GM18858 (cell line): ENCODE measurements around the gene RABEP2.
"Not testable (repeated sequence)": the region's sequence is repeated elsewhere in the genome, so short reads cannot be mapped to it uniquely, and the experiment has no call there.

Experiments used
- ATAC-seq: cut with Tn5 transposase; IDR thresholded peaks from one replicate; pipeline ENCODE4 v1.9.1; 2021; ENCODE audit not compliant: unreplicated experiment

RABEP2 gene

DNA sequence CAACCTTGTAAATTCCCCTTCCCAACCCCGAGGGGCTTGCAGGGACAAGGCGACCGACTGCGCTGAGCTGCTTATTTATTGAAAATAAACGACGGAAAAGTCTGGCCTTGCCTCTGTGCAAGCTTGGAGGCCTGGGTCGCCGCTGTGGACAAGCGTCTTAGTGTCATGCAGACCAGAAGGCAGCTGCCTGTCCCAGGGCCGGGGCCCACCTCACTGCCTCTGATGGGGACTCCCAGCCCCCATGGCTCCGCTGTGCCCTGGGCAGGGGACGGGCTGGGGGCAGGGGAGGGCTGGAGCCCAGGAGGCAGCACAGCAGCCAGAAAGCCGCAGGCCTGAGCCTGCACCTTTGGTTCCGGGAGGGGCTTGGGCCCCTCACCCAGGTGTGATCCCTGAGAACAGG lies 20.7 kb downstream of the RABEP2 start:
- no peak for ATAC-seq

DNA sequence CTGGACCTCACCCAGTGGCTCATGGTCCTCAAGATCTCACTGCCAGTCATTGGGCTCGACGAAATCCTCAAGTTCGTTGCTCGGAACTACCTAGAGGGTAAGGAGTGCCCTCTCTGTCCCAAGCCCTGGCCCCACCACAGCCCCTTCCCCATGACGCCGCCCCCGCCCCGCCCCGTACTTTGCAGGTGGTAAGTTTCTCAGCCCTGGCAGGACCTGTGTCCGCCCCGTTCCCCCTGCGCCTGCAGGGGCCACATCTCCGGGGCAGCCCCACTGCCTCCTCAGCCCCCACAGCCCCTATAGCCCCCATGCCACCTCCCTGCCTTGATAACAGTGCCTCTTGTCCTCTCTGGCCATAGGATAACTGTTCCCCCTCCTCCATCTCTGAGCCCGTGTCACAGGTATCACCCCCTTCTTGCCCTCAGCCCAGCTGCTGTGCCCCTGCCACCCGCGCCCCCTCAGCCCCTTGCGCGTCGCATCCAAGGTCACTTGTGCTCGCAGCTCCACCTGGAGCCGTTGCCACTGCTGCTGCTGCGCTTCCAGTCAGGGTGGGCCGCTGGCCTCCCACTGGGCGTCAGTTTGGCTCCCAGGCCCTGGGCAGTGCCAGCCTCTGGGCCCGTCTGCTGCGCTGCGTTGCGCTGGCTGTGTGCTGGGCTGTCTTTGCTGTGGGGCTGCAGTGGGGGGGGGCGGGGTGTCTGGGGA lies 21.5 kb downstream of the RABEP2 start:
- no peak for ATAC-seq

DNA sequence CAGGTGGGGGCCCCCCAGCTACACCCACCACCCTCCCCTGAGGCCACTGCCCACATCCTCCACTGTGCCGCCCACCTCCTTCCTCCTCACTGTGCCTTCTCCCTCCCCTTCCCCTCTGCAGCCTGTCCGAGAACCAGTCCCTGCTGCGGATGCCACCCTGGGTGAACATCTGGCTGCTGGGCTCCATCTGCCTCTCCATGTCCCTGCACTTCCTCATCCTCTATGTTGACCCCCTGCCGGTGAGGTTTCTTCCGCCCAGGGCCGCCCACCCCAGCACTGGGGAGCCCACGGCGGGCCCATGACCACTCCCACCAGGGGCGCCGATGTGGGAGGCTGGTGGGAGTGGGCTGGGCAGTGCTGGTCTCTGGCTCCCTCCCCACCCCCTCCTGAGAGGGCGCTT lies 22.1 kb downstream of the RABEP2 start:
- ATAC-seq: no peak

DNA sequence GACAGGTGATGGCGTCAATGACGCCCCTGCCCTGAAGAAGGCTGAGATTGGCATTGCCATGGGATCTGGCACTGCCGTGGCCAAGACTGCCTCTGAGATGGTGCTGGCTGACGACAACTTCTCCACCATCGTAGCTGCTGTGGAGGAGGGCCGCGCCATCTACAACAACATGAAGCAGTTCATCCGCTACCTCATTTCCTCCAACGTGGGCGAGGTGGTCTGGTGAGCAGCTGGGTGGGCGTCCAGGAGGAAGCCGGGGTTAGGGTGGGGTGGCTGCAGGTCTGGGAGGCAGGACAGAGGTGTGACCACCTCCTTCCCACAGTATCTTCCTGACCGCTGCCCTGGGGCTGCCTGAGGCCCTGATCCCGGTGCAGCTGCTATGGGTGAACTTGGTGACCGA lies 23.2 kb downstream of the RABEP2 start:
- no peak for ATAC-seq

DNA sequence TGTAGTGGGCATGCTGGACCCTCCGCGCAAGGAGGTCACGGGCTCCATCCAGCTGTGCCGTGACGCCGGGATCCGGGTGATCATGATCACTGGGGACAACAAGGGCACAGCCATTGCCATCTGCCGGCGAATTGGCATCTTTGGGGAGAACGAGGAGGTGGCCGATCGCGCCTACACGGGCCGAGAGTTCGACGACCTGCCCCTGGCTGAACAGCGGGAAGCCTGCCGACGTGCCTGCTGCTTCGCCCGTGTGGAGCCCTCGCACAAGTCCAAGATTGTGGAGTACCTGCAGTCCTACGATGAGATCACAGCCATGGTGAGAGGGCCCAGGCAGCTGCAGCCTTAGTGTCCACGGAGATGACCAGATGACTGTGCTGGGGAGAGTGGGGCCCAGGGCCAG lies 24.4 kb downstream of the RABEP2 start:
- ATAC-seq: no peak

DNA sequence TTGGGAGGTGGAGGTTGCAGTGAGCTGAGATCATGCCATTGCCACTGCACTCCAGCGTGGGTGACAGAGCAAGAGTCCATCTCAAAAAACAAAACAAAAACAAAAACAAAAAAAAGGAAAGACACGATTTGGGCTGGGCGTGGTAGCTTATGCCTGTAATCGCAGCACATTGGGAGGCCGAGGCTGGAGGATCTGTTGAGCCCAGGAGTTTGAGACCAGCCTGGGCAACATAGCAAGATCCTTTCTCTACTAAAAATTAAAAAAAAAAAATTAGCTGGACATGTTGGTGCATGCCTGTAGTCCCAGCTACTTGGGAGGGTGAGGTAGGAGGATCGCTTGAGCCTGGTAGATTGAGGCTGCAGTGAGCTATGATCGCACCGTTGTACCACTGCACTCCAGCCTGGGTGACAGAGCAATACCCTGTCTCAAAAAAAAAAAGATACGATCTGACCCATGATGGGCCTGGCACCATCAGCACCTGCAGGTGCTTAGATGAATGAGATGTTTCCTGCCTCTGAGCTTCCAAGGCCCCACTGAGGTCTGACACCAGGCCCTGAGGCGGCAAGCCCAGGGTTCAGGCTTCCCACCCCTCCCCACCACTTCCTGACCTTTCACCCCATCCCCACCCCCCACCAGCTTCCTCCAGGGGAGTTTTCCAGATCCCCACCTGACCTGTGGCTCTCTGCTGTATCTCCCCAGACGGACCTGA lies 25.0 kb downstream of the RABEP2 start:
- ATAC-seq: no peak

DNA sequence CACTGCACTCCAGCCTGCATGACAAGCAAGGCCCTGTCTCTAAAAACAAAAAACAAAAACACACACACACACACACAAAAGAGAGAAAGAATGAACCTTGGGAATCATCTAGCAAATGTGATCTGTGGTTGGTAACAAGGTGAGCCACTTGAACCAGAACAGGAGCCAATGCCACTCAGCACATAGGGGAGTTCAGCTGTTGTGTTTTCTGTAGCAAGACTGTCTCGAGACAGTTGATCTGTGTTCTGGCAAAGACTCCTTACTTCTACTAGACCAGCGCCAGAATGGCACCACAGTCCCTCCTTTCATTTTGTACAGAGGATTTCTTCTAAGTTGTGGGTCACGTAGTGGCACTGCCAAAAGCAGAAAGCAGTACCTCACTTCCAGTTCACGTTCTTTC lies 26.1 kb downstream of the RABEP2 start:
- ATAC-seq: no peak

DNA sequence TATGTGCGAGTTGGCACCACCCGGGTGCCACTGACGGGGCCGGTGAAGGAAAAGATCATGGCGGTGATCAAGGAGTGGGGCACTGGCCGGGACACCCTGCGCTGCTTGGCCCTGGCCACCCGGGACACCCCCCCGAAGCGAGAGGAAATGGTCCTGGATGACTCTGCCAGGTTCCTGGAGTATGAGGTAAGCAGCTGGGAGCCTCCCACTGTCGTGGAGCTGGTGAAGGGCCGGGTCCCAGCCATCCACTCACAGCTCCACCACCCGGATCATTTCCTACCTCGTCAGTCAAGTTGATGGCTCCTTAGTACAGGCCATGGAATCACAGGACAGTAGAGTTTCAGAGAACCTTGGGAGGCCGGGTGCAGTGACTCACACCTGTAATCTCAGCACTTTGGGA lies 26.8 kb downstream of the RABEP2 start:
- ATAC-seq: no peak

DNA sequence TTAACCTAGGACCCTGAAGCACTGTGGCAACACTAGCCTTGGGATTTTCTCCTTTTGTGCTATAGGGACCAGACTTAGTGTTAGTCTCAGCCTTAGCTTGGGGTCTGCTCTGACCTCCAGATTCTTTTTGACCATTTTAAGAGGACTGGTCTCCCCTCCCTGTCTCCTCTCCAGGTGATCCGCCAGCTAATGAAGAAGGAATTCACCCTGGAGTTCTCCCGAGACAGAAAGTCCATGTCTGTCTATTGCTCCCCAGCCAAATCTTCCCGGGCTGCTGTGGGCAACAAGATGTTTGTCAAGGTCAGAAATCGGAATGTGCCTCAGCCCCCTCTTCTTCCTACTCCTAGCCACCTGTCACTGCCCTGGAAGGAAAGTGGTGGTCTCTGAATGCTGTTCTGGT lies 27.2 kb downstream of the RABEP2 start:
- no peak for ATAC-seq

DNA sequence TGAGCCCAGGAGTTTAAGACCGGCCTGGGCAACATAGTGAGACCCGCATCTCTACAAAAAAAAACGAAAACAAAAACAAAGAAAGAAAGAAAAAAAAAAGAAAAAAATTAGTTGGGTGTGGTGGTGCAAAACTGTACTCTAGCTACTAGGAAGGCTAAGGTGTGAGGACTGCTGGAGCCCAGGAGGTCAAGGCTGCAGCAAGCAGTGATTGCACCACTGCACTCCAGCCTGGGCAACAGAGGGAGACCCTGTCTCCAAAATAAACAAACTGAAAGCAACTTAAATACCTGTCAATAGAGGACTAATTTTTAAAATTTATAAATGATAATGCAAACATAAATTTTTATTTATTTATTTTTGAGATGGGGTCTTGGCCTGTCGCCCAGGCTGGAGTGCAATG lies 29.4 kb downstream of the RABEP2 start:
- ATAC-seq: no peak

DNA sequence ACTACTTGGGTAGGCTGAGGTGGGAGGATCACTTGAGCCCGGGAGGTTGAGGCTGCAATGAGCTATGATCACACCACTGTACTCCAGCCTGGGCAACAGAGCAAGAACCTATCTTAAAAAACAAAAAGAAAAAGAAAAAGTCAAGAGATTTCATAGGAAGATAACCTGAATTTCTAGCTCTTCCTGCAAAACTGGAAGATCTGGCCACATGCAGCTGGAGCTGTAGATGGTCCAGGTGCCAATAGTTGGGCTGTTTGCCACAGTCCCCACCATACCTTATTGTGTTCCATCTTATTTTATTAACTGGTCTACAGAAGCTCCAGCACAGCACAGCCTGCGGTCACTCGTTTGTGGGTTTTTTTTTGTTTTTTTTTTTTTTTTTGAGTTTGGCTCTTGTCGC lies 31.7 kb downstream of the RABEP2 start:
- ATAC-seq: no peak

DNA sequence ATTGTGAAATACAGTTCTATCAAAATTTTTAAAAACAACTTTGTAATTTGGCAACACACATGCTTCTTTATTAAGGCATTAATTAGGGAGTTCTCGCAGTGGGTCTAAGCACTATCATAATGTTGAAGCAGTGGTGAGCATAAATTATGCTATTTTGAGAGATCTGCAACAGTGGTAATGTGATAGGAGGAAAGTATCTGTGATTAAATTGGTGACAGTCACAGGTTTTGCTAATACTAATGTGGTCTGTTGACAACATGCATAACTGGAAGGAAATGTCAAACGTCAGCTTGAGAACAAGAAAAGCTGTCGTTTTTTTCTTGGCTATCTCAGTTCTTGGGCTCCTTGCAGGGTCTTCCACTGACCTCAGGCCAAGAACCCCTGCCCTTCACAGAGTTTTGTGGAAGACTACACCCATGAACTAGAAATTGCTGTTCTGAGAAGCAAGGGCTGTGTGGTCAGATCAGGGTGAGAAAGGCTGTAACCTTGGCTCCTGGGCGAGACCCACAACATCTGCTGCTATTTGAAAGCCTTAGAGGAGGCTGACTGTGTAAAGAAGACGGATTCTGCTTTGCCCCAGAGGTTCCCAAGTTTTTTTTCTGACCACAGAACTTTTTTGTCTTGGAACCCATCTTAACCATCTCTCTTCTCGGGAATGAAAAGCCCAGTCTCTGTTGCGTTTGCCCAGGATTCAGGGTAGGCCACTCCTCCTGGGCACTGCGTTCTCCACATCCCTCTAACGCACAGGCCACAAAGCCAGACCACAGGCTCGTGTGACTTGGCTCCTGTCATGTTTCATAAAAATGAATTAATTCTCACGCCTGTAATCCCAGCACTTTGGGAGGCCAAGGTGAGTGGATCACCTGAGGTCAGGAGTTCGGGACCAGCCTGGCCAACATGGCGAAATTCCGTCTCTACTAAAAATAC lies 32.8 kb downstream of the RABEP2 start:
- no peak for ATAC-seq

DNA sequence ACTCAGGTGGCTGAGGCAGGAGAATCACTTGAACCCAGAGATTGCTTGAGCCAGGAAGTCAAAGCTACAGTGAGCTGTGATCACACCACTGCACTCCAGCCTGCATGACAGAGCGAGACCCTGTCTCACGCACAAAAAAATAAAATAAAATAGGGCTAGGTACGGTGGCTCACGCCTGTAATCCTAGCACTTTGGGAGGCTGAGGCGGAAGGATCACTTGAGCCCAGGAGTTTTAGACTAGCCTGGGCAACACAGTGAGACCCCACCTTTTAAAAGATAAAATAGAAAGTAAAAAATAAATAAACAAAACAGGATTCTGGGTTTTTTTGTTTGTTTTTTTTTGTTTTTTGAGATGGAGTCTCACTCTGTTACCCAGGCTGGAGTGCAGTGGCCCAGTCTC lies 34.7 kb downstream of the RABEP2 start:
- not testable (repeated sequence) for ATAC-seq

DNA sequence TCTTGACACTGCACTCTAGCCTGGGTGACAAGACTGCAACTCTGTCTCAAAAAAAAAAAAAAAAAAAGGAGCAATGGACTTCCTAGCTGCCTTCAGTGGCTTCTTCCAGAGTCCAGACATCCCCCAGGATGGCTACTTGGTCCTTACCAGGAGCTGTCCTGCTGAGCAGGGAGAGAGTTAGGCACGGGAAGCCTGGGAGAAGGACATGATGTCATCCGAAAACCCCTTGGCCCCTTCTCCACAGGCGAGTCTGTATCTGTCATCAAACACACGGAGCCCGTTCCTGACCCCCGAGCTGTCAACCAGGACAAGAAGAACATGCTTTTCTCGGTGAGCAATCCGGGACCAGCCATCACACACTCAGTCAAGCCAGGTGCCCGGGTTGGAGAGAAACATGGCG lies 38.1 kb downstream of the RABEP2 start:
- no peak for ATAC-seq

DNA sequence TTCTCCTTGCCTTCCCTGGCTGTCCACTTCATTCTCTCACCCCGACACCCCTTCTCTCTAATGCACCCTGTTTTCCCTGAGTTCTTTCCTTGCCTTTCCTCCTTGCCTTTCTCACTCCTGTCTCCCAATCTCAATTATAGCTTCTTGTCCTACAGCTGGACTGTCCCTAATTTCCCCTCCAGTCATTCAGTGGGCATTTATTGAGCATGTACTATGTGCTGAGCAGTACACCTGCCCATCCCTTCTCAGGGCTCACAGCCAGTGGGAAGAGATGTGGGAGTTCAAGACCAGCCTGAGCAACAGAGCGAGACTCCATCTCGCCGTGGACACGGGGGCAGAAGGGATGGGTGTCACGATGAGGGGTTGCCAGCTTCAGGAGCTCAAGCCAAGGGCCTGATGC lies 41.0 kb downstream of the RABEP2 start:
- no peak for ATAC-seq

DNA sequence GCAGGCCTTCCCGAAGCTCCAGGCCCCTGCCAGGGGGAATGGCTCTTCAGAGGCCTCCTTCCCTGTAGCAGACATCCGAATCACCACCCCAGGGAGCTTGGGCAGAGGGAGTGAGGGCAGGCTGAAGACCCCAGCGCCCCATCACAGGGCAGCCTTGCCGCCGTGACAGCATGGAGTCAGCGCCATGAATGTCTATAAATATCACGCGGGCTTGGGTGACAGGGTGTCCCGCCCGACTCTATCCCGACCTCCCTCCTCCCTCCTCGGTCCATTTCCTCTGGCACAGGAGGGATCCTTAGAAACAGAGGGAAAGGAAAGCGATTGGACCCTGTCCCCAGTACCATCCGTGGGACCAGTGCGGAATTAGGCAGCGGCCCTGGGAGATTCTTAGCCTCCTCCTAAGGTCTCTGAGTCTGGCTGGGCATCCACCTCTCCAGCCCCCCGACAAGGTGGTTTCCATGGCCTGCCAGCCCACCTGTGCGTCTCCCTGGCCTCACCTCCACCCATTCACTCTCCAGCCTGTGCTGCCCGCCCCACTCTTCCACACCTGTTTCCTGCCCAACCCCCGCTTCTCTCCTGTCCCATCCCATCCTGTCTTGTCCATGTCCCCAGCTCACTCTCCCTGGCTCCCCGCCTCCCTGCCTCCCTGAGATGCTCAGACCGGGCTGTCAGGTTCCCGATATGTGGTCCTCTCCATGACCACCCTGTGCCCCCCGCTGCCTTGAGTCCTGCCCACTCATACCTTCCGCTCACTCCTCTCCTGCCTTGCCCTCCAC lies 41.6 kb downstream of the RABEP2 start:
- ATAC-seq: no peak

DNA sequence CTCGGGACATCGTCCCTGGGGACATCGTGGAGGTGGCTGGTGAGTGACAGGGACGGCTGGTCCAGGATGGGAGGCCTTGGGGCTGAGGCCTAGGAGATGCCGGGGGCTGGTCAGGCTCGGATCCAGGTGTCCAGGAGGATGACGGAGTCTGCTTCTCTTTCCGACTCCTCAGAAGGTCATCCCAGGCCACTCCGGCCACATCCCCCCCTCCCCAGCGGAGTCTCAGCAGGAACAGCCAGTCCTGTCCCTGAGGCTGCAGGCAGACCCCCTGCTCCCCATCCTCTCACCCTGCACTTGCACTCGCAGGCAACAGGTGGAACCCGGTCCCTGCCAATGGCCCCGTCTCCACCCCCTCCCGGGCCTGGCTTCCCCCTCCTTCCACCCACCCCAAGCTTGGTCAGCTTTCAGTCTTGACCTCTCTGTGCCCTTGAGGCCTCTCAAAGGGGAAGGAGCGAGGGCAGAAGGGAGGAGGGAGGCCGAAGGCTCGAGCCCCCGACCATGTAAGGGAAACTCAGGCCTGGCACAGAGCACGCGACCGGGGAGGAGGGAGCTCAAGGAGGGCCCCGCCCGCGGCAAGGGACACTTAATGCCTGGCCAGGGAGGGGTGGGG lies 42.4 kb downstream of the RABEP2 start:
- ATAC-seq: no peak

DNA sequence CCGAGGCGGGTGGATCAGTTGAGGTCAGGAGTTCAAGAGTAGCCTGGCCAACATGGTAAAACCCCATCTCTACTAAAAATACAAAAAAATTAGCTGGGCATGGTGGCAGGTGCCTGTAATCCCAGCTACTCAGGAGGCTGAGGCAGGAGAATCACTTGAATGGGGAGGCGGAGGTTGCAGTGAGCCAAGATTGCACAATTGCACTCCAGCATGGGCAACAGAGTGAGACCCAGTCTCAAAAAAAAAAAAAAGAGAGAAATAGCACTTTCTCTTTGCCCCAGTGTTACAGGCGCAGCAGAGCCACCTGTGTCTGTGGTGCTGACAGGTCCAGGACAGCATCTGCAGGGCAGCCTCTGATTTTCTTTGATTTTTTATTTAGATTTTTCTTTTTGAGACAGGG lies 43.5 kb downstream of the RABEP2 start:
- ATAC-seq: not testable (repeated sequence)

DNA sequence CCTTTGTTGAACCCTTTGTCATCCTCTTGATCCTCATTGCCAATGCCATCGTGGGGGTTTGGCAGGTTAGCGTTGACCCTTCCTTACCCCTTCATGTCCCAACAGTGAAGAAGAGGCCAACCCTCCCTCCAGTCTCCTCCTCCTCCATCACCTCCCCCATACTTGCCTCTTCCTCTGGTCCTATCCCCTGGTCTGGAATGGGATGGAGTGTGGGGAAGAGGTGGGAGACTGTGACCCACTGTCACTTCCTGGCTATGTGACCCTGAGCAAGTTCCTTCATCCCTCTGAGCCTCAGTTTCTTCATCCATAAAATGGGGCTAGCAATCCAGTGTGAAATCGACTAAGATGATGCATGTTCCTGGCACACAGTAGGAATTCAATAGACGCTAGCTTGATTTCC lies 44.1 kb downstream of the RABEP2 start:
- ATAC-seq: no peak

DNA sequence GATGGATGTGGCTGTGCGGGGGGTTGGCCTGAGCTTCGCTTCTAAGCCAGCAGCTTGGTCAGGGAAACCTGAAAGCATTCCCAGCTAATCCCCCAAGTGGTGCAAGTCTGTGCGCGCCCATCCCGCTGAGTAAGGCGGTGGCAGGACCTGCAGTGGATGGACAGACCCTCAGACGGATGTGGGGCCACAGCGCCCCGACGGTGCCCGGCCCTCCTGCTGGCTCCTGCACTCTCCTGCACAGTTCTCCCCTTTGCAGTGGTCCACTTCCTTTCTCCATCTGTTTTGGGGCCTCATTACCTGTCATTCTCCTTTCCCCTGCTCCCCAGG lies 44.5 kb downstream of the RABEP2 start:
- ATAC-seq: no peak
